Stimulated activated CD8-positive, alpha-beta memory T cell treated with anti-CD3 and anti-CD28 coated beads, Interleukin-15, amount 100 ng/mL, for 48 hours (primary cell): ENCODE measurements around the gene SLC18A2.

Experiments used
- DNase-seq, 2 donors: peaks; one replicate each; pipeline ENCODE4 v3.0.0-alpha.2; 2020; ENCODE audit warnings: low read depth in 2 of 2

Gene SLC18A2

GRCh38 chr10:117237401-117237991 is 3.4 kb upstream of the SLC18A2 start:
- no peak for DNase-seq

GRCh38 chr10:117239051-117239450 is 1.9 kb upstream of the SLC18A2 start:
- no peak for DNase-seq

GRCh38 chr10:117239721-117240620 is 943 bp upstream of the SLC18A2 start:
- DNase-seq: no peak

- DNase-seq: no peak
Observed at GRCh38 chr10:117241541-117242462, 888 bp downstream of the SLC18A2 start.

GRCh38 chr10:117242463-117242832 is 1.5 kb downstream of the SLC18A2 start:
- DNase-seq: no peak

- no peak for DNase-seq
Observed at GRCh38 chr10:117246997-117247671, 6.2 kb downstream of the SLC18A2 start.

GRCh38 chr10:117248750-117249465 is 8.0 kb downstream of the SLC18A2 start:
- DNase-seq: no peak

GRCh38 chr10:117249493-117250093 is 8.7 kb downstream of the SLC18A2 start:
- no peak for DNase-seq

- no peak for DNase-seq
Observed at GRCh38 chr10:117250411-117250810, 9.5 kb downstream of the SLC18A2 start.

DNA sequence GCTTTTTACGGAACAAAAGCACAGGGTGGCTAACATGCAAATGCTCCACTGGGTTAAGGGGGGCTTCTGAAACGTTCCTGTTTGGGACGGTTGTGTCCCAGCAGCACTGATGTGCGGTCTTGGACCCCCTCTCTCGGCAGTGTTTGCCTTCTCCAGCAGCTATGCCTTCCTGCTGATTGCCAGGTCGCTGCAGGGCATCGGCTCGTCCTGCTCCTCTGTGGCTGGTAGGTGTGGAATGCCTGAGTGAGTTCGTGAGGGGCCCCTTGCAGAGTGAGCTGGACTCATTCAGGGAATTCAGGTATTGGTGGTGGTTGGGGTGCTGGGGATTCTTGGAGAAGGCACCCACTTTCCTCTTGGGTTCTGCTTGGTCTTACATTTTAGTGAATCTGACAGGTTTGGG is 13.0 kb downstream of the SLC18A2 start:
- no peak for DNase-seq

GRCh38 chr10:117254338-117254737 is 13.4 kb downstream of the SLC18A2 start:
- DNase-seq: no peak

- no peak for DNase-seq
Observed at GRCh38 chr10:117254774-117255735, 14.1 kb downstream of the SLC18A2 start.

- no peak for DNase-seq
Observed at GRCh38 chr10:117255835-117256460, 15.0 kb downstream of the SLC18A2 start.

- no peak for DNase-seq
Observed at GRCh38 chr10:117256910-117257309, 16.0 kb downstream of the SLC18A2 start.

DNA sequence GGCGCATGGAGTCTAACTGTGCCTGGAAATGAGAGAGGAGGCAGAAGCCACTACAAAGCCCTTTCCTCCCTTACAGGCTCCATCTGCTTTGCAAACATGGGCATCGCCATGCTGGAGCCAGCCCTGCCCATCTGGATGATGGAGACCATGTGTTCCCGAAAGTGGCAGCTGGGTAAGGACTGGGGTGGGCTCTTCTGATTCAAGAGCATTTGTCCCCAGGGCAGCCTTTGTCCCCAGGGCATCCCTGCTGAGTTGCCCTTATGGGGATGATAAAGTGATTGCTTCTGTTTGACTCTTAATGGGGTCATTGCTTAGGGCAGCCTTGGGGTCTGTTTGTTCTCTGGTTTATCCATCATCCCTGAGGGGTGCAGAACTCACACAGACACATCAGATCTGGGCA is 16.8 kb downstream of the SLC18A2 start:
- DNase-seq: no peak

DNA sequence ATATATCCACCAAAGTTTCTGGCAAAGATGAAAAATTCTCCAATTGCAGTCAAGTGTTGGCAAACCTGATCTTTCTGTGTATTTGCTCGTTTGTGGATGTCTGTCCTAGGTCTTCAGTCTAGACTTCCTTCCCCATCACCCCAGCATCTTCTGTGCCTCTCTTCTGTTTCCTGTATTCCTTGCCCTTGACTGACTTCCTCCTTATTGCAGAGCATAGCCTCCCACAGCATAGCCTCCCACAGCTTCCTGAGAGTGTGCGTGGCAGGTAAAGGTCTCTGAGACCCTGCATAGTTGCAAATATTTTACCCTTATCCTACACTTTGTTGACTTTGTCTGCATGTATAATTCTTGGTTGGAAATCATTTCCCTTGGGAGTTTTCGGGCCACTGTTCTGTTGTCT is 18.4 kb downstream of the SLC18A2 start:
- no peak for DNase-seq

DNA sequence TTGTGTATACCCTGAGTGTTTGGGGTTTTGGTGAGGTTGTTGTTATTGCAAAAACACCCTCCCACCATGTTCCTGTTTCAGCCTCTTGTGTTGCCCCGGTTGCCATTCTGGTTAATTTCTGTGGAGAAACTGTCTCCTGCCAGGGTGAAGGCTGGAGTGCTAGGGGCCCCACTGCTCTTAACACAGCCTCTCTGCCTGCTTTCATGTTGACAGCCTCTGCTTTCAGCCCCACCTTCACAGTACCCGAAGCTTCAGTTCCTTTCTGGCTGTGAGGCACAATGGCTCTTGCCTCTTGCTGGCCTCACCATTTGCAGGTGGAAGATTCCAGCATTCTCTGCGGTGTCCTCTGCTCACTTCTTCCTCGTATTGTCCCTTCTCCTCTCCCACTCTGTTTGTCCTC is 19.2 kb downstream of the SLC18A2 start:
- no peak for DNase-seq

- DNase-seq: no peak
Observed at GRCh38 chr10:117261501-117261900, 20.6 kb downstream of the SLC18A2 start.
